Measurements from ENCODE around the gene RPUSD3. TPM values are rescaled to one million over a fixed set of nuclear protein-coding genes. Genes with fewer than 3 reads are reported as not detected.
"Not testable (repeated sequence)": the region's sequence is repeated elsewhere in the genome, so short reads cannot be mapped to it uniquely, and the experiment has no call there.

RPUSD3 gene
- total and polyA plus RNA-seq, 2 experiments from 2014 or later: 32.6 to 38.3 TPM

GRCh38 chr3:9876991-9877390 lies 33.2 kb upstream of the RPUSD3 start:
- in situ Hi-C loops (cut with MboI): no loop called here
- 75 to 79% methylated on average over 9 to 12 of the region's 12 CpGs for WGBS, 2 experiments (ENCODE audit: low coverage in 1 of 2, low lambda C conversion rate in 2 of 2, missing lambda C conversion rate in 2 of 2)
- H2AFZ ChIP-seq: no peak overlapping the region

DNA sequence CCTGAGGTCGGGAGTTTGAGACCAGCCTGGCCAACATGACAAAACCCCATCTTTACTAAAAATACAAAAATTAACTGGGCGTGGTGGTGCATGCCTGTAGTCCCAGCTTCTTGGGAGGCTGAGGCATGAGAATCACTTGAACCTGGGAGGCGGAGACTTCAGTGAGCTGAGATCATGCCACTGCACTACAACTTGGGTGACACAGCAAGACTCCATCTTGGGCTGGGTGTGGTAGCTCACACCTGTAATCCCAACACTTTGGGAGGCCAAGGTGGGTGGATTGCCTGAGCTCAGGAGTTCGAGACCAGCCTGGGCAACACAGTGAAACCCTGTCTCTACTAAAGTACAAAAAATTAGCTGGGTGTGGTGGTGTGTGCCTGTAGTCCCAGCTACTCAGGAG lies 32.4 kb upstream of the RPUSD3 start:
- H3F3A ChIP-seq (ENCODE audit: insufficient read depth); H2AFZ ChIP-seq; H3K4me2 ChIP-seq (ENCODE audit: unreplicated experiment); H3K36me3 ChIP-seq (ENCODE audit: low read depth); H3K4me1 ChIP-seq (ENCODE audit: insufficient read depth); H3K27ac ChIP-seq; in situ Hi-C loops (cut with MboI); H3K9me3 ChIP-seq (ENCODE audit: low read depth); H3K4me3 ChIP-seq; H4K20me1 ChIP-seq (ENCODE audit: insufficient read depth); H3K9ac ChIP-seq; H3K79me2 ChIP-seq (ENCODE audit: insufficient read depth); DNase-seq; H3K27me3 ChIP-seq (replicated peaks; ENCODE audit: insufficient read depth); H3K9me2 ChIP-seq (ENCODE audit: insufficient read depth): not testable (repeated sequence)
- 56 to 69% methylated on average over 4 of the region's 4 CpGs for WGBS, 2 experiments (ENCODE audit: low coverage in 1 of 2, low lambda C conversion rate in 2 of 2, missing lambda C conversion rate in 2 of 2)

More at GRCh38 chr3:9876991-9877390, 33.2 kb upstream of the RPUSD3 start:
- no peaks in the 10 kb centered on the region for H3K9me3 ChIP-seq (ENCODE audit: low read depth)
- no peaks in the 10 kb centered on the region for H3K27me3 ChIP-seq (replicated peaks; ENCODE audit: insufficient read depth)
- no peaks in the 10 kb centered on the region; the same call in 1 of the 2 replicates for H3K4me1 ChIP-seq (ENCODE audit: insufficient read depth)
- no peak overlapping the region for H3K27ac ChIP-seq
- no peaks in the 10 kb centered on the region for H3K9me2 ChIP-seq (ENCODE audit: insufficient read depth)
- H3F3A ChIP-seq (ENCODE audit: insufficient read depth): no peaks in the 10 kb centered on the region
- H3K79me2 ChIP-seq (ENCODE audit: insufficient read depth): no peaks in the 10 kb centered on the region
- no peak for TF ChIP-seq EZH2phosphoT487 (IDR thresholded peaks at IDR 0.05; ENCODE audit: insufficient read depth, low read depth)
- no peak for TF ChIP-seq EZH2 (IDR thresholded peaks at IDR 0.05; ENCODE audit: insufficient read depth, poor library complexity, severe bottlenecking)
- H3K36me3 ChIP-seq (ENCODE audit: low read depth): no peaks in the 10 kb centered on the region
- H4K20me1 ChIP-seq (ENCODE audit: insufficient read depth): no peaks in the 10 kb centered on the region
- no peak overlapping the region for H3K4me2 ChIP-seq (ENCODE audit: unreplicated experiment)
- no peak overlapping the region for H3K9ac ChIP-seq
- no peak for DNase-seq
- H3K4me3 ChIP-seq: no peak overlapping the region

- H3K4me2 ChIP-seq (ENCODE audit: unreplicated experiment): no peak overlapping the region
- no peaks in the 10 kb centered on the region for H3K27me3 ChIP-seq (replicated peaks; ENCODE audit: insufficient read depth)
- no peaks in the 10 kb centered on the region for H3K79me2 ChIP-seq (ENCODE audit: insufficient read depth)
- TF ChIP-seq EZH2phosphoT487 (IDR thresholded peaks at IDR 0.05; ENCODE audit: insufficient read depth, low read depth): no peak
- no peak for TF ChIP-seq EZH2 (IDR thresholded peaks at IDR 0.05; ENCODE audit: insufficient read depth, poor library complexity, severe bottlenecking)
- DNase-seq: no peak
- H3K9ac ChIP-seq: no peak overlapping the region
- H2AFZ ChIP-seq: no peak overlapping the region
- no peaks in the 10 kb centered on the region for H3K9me3 ChIP-seq (ENCODE audit: low read depth)
- H3K4me3 ChIP-seq: no peak overlapping the region
- no peaks in the 10 kb centered on the region for H3K36me3 ChIP-seq (ENCODE audit: low read depth)
- H4K20me1 ChIP-seq (ENCODE audit: insufficient read depth): no peaks in the 10 kb centered on the region
- no peaks in the 10 kb centered on the region for H3F3A ChIP-seq (ENCODE audit: insufficient read depth)
- H3K9me2 ChIP-seq (ENCODE audit: insufficient read depth): no peaks in the 10 kb centered on the region
- in situ Hi-C loops (cut with MboI): no loop called here
- H3K4me1 ChIP-seq (ENCODE audit: insufficient read depth): peaks cover 4% of the 10 kb centered on the region; the same call in 1 of the 2 replicates
- H3K27ac ChIP-seq: no peak overlapping the region
Measured at GRCh38 chr3:9875448-9875847, 31.6 kb upstream of the RPUSD3 start.

DNA sequence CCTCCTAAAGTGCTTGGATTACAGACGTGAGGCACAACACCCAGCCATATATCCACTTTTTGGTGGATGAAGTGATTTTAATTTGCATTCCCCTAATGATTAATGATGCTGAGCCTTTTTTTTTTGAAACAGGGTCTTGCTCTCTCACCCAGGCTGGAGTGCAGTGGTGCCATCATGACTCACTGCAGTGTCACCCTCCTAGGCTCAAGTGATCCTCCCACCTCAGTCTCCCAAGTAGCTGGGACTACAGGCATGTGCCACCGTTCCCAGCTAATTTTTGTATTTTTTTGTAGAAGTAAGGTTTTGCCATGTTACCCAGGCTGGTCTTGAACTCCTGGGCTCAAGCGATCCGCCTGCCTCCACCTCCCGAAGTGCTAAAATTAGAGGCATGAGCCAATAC lies 28.3 kb upstream of the RPUSD3 start:
- H3K27me3 ChIP-seq (replicated peaks; ENCODE audit: insufficient read depth); in situ Hi-C loops (cut with MboI); H3K9me2 ChIP-seq (ENCODE audit: insufficient read depth); H2AFZ ChIP-seq; H3K4me3 ChIP-seq; H4K20me1 ChIP-seq (ENCODE audit: insufficient read depth); DNase-seq; H3K79me2 ChIP-seq (ENCODE audit: insufficient read depth); H3K4me1 ChIP-seq (ENCODE audit: insufficient read depth); H3K4me2 ChIP-seq (ENCODE audit: unreplicated experiment); H3F3A ChIP-seq (ENCODE audit: insufficient read depth); H3K9ac ChIP-seq; H3K36me3 ChIP-seq (ENCODE audit: low read depth); H3K27ac ChIP-seq; H3K9me3 ChIP-seq (ENCODE audit: low read depth): not testable (repeated sequence)
- 85 to 86% methylated on average over 5 of the region's 5 CpGs for WGBS, 2 experiments (ENCODE audit: low coverage in 1 of 2, low lambda C conversion rate in 2 of 2, missing lambda C conversion rate in 2 of 2)

DNA sequence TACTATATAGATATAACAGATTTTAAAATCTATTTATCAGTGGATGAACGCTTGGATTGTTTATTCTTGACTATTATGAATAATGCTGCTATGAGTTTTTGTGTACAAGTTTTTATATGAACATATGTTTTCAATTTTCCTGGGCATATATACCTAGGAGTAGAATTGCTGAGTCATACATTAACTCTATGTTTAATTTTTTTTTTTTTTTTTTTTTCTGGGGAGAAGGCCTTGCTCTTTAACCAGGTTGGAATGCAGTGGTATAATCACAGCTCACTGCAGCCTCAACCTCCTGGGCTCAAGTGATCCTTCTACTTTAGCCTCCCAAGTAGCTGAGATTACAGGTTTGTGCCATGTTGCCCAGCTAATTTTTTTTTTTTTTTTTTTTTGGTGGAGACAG lies 27.2 kb upstream of the RPUSD3 start:
- Histone ChIP-seq H3F3A (ENCODE audit: insufficient read depth) (no peaks in the 10 kb centered on the region), H3K4me3 (no peak overlapping the region), H3K4me2 (ENCODE audit: unreplicated experiment) (no peak overlapping the region), H3K4me1 (ENCODE audit: insufficient read depth) (peaks cover 4% of the 10 kb centered on the region; the same call in 1 of the 2 replicates), H3K36me3 (ENCODE audit: low read depth) (no peaks in the 10 kb centered on the region), H3K9me3 (ENCODE audit: low read depth) (no peaks in the 10 kb centered on the region), H3K27ac (no peak overlapping the region), H3K9ac (no peak overlapping the region), H3K9me2 (ENCODE audit: insufficient read depth) (no peaks in the 10 kb centered on the region), H3K27me3 (replicated peaks; ENCODE audit: insufficient read depth) (no peaks in the 10 kb centered on the region), H3K79me2 (ENCODE audit: insufficient read depth) (no peaks in the 10 kb centered on the region), H4K20me1 (ENCODE audit: insufficient read depth) (no peaks in the 10 kb centered on the region), H2AFZ (no peak overlapping the region)
- in situ Hi-C loops (cut with MboI): no loop called here
- WGBS, 2 experiments (ENCODE audit: low coverage in 1 of 2, low lambda C conversion rate in 2 of 2, missing lambda C conversion rate in 2 of 2): 4 to 13% methylated on average over 1 of the region's 1 CpG
- no peak for TF ChIP-seq EZH2phosphoT487 (IDR thresholded peaks at IDR 0.05; ENCODE audit: insufficient read depth, low read depth)
- TF ChIP-seq EZH2 (IDR thresholded peaks at IDR 0.05; ENCODE audit: insufficient read depth, poor library complexity, severe bottlenecking): no peak
- DNase-seq: peak; percentile 85

Data from GM23248 (cell line).